ENCODE measurements around the gene TNFRSF19.

DNA sequence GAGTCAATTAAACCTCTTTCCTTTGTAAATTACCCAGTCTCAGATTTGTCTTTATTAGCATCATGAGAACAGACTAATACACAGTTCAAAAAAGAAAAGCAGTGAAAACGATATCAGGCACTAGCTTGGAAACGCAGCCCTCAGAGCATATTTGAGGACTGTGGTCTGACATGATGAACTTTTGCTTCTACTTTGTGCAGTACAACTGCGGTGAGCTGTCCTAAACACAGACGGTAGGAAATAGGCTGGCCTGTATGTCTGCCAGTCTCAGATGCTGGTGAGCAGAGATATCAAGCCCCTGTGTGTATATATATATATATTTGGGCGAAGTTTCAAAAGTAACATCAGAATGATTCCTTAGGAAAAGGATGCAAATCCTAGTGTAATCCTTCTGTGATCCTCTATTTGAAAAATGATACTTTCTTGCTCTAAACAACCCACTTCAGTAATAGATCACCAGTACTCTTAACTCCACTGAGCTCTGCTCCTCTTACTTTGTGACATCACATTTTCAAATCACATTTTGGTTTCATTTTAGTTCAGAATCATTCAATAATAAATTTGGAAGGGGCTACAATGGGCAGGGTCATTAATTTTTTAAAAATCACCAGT lies 74.4 kb downstream of the TNFRSF19 start:
- no peak for TF ChIP-seq POLR2A (IDR thresholded peaks at IDR 0.05)
- TF ChIP-seq, protein P1, sequence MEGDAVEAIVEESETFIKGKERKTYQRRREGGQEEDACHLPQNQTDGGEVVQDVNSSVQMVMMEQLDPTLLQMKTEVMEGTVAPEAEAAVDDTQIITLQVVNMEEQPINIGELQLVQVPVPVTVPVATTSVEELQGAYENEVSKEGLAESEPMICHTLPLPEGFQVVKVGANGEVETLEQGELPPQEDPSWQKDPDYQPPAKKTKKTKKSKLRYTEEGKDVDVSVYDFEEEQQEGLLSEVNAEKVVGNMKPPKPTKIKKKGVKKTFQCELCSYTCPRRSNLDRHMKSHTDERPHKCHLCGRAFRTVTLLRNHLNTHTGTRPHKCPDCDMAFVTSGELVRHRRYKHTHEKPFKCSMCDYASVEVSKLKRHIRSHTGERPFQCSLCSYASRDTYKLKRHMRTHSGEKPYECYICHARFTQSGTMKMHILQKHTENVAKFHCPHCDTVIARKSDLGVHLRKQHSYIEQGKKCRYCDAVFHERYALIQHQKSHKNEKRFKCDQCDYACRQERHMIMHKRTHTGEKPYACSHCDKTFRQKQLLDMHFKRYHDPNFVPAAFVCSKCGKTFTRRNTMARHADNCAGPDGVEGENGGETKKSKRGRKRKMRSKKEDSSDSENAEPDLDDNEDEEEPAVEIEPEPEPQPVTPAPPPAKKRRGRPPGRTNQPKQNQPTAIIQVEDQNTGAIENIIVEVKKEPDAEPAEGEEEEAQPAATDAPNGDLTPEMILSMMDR (IDR thresholded peaks at IDR 0.05) = no peak

All from prostate gland (tissue), 2 donors.